GM19397 (cell line): ENCODE measurements around the gene BST1.
"Not testable (repeated sequence)": the region's sequence is repeated elsewhere in the genome, so short reads cannot be mapped to it uniquely, and the experiment has no call there.

Source experiments
- ATAC-seq: cut with Tn5 transposase; IDR thresholded peaks from one replicate; pipeline ENCODE4 v1.9.1; 2021; ENCODE audit warnings: mild to moderate bottlenecking, moderate library complexity; ENCODE audit not compliant: unreplicated experiment

BST1 gene

DNA sequence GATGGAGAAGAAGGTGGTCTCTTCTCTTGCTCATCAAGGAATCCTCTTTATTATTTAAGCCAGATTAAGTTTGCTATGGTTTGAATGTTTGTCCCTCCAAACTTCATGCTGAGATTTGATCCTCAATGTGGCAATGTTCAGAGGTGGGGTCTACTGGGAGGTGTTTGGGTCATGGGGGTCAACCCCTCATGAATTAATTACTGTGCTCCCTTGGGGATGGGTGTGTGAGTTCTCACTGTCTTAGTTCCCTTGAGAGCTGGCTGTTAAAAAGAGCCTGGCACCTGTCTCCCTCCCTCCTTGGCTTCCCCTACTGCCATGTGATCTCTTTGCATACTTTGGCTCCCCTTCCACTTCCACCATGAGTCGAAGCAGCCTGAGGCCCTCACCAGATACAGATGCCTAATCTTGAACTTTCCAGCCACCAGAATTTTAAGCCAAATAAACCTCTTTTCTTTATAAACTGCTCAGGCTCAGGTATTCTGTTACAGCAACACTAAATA is 39.3 kb downstream of the BST1 start:
- no peak for ATAC-seq

DNA sequence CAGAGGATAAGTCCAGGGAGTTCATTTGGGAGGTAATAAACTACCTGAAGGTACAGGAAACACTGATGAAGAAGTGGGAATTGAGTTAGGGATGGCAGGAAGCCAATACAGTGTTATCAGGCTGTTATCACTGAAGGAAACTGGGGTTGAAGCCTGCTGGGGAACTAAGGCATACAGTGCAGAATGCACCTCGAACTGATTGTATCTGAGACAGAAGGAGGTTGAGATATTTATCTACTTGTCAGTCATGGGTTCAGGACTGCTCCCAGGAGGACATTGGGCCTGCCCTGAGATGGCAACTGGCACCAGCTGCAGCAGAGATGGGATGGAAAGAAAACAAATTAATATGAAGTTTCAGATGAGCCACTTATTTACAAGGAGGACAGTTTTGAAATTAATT is 39.8 kb downstream of the BST1 start:
- ATAC-seq: no peak

DNA sequence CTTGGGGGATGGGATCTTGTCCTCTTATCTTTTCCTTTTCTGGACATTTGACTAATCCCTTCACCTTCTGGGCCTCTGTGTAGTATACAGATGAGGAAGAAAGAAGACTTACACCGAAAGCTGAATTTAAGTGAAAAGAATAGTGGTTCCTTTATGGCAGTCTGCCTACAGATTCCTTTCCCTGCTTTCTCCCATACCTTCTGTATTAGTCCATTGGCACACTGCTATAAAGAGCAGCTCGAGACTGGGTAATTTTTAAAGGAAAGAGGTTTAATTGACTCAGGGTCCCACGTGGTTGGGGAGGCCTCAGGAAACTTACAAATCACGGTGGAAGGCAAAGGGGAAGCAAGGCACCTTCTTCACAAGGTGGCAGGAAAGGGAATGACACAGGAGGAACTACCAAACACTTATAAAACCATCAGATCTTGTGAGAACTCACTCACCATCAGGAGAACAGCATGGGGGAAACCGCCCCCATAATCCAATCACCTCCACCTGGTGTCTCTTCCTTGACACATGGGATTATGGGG is 41.2 kb downstream of the BST1 start:
- ATAC-seq: no peak

DNA sequence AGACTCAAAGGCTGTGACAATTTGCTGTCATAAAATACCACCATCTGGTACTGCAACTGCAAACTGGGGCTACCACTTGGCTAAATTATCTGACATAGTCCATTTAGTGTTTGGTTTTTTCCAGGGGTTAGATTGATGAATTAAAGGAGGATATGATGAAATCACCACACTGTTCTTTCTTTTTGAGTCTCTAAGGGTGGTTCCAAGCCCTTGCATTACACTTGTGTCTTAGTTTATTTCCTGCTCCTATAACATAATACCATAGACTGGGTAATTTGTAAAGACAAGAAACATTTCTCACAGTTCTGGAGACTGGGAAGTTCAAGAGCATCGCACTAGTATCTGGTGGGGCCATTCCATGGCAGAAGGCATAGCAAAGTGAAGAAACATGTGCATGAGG is 43.2 kb downstream of the BST1 start:
- ATAC-seq: no peak

DNA sequence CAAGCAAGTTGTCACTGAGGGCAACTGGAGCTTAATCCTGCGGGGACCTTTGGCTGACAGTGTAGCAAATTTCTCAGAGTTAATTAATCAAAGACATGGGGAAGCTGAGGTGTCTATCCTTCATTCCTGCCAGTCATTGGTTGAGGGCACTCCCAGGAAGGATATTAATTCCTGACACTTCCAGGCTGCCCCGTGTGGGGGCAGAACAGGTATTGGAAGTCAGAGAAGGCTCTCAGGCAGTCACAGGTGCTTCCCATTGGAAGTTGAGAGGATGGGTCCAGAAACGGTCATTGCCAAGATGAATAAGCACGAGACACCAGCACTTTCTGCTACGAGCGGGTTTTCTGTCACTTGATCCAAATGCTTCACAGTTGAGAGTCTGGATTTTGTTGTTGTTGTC is 46.1 kb downstream of the BST1 start:
- no peak for ATAC-seq

DNA sequence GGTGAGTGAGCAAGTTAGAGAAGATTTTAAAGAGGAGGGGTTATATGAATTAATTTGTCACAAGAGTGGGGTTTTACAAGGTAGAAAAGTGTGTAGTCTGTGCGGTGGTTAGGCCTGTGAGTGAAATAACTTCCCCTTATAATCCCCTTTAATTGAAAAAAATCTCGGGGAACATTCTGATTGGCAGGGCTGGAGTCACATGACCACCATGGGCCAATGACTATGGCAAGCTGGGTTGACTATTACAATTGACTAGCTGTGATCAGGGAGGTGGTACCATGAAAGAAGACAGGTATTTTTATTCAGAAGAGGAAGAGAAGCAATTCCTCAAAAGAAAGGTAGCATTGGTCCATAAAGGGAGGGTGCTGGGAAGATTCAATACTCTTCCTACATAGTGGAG is 48.3 kb downstream of the BST1 start:
- no peak for ATAC-seq

DNA sequence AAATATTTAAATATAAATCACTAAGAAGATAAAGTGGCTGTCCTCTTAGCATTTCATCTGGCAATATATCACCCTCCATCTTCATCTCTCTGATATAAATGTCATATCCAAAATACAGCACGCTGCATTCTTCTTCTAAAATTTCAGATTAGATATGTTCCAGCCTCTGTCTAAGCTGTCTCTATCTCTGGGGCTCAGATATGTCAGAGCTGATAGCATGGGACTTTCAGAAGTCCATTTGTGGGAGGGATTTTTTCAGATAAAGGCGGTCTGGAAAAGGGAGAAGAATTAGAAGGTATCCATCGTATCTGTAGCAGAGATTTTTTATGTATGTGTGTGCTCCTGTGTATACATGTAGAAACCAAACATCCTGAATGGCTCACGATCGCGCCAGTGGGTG is 50.2 kb downstream of the BST1 start:
- no peak for ATAC-seq

DNA sequence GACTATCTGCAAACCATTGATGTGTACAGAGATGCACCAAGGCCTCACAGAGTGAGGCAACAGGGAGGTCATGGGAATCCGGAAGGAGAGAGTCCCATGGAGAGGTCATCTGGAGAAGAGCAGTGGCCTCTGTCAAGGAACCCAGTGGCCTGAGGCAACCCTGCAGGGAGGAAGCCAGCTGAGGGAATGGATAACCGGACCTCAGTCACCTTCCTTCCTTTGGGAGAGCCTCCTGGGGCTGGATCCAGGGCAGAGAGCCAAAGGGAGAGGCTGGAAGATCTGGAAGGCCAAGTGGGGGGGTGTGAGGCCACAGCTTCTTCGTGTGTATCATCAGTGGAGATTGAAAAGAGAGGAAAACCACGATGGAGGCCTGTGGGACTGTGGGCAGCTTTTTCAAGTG is 50.9 kb downstream of the BST1 start:
- ATAC-seq: no peak

DNA sequence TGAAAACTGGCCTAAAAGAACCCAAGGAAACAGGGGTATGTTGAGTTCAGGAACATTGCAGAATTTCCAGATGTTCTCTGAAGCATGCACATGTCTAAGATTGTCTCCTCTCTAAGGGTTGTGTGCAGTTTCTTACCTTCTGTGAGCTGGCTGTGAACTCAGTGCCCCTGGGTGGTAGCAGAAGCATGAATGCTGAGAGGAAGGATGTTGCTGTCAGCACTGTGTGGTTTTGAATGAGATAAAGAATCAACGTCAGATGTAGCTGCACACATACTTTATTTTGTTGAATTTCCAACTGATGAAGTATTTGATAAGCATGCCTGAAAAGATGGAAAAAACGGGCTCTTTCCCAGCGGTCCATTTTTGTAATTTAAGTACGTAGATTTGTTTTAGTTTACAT is 51.5 kb downstream of the BST1 start:
- ATAC-seq: no peak

DNA sequence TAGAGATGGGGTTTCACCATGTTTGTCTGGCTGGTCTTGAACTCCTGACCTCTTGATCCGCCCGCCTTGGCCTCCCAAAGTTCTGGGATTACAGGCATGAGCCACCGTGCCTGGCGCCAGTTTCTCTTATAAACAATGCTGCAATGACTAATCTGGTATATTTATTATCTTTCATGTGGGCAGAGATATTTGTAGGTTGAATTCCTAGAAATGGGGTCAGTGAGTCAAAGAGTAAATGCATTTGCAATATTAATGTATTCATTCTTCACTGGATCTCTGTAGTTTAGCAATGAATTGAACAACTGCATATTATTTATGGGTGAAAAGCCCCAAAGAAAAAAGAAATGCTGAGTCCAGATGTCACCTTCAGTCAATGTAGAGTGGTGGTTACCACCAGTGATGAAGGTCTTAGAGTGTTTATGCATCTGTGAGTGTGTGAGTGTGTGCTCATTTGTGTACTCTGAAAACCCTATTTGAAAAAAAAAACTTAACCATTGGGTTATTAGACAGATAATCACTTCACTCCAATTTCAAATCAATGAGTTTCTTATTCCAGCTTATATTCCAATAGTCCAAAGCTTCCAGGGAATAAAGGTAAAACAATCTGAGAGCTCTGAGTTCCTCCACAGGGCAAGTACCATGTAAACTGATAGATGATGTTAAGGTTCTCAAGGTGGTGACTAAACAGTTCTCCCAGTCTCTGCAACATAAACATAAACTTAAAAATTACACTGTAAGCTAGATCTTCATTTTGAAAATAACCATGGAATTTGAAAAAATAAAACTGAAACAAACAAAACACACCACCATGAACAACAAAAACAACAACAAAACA is 52.7 kb downstream of the BST1 start:
- ATAC-seq: peak; percentile 10

DNA sequence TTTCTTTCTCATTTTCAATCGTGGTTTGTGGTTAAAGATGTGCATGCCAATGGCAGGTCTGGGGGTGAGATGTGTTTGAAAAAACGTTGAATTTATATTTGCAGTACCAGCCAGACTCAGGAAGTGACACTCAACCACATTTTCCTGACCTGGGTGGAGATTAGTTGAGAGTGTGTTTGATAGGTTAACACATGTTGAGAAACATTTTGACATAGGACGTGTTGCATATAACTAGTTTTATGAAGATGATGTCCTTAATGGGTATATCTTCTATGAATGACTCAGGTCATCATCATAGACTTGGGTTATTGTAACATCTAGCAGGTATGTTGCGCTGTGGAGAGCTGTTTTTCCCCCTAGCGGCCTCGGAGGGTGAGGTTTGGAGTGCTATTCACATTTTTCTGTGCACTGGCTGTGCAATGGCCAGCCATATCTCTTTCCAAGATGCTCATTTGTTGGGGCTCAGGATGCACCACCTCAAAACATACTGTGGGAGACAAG is 53.5 kb downstream of the BST1 start:
- ATAC-seq: peak; percentile 79

DNA sequence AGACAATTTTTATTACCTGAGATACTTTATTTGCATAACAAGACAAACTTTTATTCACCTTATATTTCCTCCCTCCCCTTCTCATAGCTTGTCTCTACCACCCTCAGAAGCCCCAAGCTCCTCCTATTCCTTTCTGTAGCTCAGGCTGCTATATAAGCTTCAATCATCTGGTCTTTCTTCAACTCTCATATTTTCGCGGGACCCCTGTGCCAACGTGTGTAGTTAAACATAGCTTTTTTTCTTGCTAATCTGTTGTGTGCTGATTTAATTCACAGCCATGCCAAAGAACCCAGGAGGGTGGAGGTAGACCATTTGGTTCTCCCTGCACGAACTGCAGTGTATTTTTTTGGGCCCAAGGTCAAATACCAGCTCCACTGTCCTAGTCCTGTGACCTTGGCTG is 54.2 kb downstream of the BST1 start:
- no peak for ATAC-seq

DNA sequence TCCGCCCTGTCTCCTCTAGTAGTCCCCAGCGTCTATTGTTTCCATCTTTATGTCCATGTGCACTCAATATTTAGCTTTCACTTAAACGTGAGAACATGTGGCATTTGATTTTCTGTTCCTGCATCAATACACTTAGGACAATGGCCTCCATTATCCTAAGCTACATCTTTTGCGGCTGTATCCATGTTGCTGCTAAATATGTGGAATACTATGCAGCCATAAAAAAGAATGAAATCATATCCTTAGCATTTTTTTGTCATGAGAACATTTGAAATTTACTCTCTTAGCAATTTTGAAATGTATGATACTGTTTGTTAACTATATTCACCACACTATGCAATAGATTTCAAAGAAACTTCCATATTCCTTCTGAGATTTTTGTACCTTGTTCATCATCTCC is 55.4 kb downstream of the BST1 start:
- ATAC-seq: no peak

DNA sequence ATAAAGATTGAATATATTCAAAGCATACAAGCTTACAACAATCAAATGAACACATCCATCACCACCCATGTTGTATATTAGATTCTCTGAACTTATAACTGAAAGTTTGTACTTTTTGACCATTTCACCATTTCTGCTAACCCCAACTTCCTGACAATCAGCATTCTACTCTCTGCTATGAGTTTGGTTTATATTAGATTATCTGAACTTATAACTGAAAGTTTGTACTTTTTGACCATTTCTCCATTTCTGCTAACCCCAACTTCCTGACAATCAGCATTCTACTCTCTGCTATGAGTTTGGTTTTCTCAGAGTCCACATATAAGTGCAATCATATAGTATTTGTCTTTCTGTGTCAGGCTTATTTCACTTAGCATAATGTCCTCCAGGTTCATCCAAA is 59.6 kb downstream of the BST1 start:
- ATAC-seq: not testable (repeated sequence)

DNA sequence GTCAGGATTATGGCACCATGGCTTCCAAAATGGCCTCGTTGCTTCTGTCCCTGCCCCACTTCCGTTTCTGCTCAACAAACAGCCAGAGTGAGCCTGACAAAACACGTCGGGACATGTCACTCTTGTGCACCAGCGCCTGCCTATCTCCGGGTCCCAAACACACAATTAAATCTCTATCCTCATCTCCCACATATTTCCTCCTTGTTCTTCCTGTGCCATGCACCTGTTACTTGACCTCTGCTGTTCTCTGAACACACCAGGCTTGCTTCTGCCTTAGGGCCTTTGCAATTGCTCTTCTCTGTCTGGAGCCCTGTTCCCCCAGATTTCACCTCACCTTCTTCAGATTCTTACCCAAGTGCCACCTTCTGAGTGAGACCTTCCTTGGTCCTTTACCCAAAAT is 62.5 kb downstream of the BST1 start:
- ATAC-seq: no peak

DNA sequence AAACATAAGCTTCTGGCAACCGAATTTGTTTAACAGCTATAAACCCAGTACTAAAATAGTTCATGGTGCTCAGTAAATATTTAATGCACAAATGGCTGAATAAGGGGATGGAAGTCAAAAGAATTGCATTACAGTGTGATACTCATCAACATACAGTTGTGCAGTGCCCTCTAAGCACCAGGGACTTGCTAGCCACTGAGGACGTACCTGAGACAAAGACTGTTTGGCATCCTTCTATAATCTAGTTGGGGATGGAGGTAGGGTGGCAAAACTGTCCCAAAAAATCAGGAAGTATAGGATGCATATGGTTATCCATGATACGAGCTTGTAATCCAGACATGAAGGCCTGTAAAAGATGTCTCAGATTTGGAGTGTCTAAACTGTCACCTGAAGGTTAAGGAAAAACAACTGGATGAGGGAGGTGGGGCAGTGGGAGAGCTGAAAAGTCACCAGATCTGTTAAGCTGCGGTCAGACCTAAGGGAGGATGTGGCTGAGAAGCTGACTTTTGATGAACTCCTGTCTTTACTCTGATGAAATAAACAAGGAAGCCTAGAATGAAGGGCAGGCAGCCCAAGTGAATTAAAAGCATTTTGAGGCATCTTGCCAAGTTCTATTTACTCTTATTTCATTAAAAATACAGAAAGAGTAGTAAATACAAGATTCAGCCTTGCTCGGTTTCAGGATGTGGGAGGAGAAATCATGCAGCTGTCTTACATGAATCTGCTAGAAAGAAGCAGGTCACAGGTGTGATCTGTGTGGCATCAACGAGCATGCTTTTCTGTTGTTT is 63.2 kb downstream of the BST1 start:
- ATAC-seq: peak; percentile 72

DNA sequence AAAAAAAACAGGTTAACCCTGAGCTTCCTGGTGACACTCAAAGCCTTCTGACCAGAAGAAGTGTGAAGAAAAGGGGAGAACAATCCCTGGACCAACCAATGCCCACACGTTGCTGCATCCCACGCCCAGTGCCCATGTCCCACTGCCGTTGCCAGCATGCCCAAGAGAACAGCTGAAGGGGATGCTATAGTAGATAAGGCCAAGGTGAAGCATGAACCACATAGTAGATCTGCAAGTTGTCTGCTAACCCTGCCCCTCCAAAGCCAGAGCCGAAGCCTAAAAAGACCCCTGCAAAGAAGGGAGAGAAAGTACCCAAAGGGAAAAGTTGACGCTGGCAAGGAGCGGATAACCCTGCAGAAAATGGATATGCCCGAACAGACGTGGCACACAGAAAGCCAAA is 64.0 kb downstream of the BST1 start:
- no peak for ATAC-seq

DNA sequence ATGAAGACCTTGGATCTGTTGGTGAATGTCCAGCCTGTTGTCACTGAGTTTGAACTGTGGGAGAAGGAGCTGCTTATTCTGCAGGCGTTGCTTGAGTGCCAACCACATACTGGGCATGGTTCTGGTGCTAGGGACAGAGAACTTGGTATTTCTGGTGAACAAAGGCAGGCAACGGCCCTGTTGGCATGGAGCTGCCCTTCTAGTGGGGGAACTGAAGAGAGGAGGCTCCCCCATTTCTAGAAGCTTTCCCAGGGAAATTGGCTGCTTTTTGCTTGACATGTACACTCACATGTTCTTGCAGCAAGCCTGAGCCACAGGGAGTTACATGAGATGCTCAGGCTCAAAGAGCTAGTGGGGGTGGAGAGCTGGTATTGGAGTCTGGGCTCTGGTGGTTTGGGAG is 66.3 kb downstream of the BST1 start:
- ATAC-seq: no peak

DNA sequence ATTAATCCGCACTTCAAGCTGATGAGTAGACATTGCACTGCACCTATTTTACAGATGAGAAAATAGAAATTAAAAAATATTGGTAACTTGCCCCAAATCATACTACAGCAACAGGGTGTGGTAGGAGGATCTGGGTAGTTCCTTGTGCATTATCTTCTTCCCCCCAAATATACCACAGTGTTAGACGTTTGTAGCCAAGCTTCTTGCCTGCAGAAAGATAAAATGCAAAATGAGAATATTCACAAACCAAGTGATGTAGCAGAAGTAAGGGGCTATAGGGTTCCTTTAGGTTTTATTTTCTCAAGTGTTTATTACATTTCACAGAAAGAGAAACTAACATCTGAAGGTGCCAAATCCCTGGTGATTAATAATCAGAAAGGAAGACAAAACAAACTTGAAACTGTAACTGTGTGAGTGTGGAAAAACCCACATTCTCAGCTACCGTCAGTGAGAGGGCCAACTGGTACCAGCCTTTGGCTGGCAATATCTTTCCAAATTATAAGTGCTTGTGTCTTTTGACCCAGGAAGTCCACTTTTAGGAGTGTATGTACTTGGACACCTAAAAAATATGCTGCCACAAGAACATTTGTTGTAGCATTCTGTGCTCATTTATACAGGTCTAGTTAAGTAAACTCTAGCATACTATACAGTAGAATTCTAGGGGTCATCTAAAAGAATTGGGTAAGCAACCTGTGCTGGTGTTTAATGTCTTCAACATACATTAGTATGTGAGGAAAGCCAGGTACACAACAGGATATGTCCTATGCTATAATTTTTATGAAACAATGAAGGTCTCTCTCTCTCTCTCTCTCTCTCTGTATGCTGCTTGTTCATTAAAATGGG is 68.6 kb downstream of the BST1 start:
- peak; percentile 64 for ATAC-seq

DNA sequence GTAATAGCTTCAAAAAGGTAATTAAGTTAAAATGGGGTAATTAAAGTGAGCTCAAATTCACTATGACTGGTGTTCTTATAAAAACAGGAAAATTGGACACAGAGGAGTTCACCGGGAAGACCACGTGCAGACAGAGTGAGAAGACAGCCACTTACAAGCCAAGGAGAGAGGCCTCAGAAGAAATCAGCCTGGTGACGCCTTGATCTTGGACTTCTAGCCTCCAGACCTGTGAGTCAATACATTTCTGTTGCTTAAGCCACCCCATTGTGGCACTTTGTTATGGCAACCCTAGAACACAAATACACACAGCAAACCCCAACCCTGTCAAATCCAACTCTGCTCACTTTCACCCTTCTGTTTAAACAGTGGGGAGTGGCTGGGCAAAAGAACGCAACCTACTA is 71.2 kb downstream of the BST1 start:
- ATAC-seq: no peak
